ENCODE measurements around the gene KLHL24.

DNA sequence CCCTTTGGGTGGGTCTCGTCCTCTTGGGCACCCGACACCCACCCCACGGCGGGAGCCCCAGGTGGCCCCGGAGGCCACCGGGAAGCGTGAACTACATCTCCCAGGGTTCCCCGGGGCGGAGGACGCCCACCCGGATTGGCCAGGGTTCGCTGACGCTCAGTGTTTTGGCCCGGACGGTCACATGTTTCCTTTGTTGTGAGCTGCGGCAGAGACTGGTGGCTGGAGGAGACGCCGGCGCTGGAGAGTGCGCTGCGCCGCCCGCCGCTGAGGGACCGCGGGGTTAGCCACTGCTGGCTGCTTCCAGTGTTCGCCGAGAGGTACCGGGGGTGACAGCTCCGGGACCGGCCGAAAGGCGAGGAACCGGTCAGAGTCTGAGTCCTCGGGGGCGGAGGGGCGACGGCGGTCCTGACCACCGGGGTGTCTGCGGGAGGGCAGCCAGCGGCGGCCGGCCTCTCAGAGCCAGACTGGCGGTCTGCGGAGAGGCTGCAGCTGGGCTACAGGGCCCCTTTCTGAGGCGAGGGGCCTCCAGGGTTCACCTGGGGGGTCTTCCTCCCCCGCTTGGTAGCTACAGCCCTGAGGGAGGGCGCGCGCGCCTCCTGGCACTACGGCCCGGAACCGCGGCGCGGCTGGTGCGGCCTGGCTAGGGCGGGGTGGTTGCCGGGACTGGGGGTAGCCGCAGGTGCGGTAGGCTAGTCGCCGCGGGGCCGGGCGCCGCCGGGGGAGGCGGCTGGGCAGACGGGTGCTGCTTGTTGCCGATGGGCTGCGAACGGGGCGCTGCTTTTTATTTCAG is at the start of gene KLHL24:
- TF ChIP-seq CTCF (conservative IDR thresholded peaks at IDR 0.05) = peak; percentile 44; the same call in 1 of the 2 replicates
- no peak for TF ChIP-seq EZH2 (IDR thresholded peaks at IDR 0.05; ENCODE audit: low read depth)
